HFFc6 (cell line): ENCODE data around the gene CTNNA3. TPM values are rescaled to one million over a fixed set of nuclear protein-coding genes. Genes with fewer than 3 reads are reported as not detected.

Experiments
- DNase-seq: peaks from one replicate; pipeline ENCODE4 v3.0.0-alpha.2; 2018
- H3K27ac Mint-ChIP-seq: 2 replicates; pipeline ENCODE4 v1.8.0; 2020; ENCODE audit warnings: mild to moderate bottlenecking, mixed read lengths
- H3K27me3 Mint-ChIP-seq: 2 replicates; pipeline ENCODE4 v1.8.0; 2021; ENCODE audit warnings: mild to moderate bottlenecking, moderate library complexity, mixed read lengths; ENCODE audit not compliant: insufficient read depth
- H3K36me3 Mint-ChIP-seq: 2 replicates; pipeline ENCODE4 v1.8.0; 2021; ENCODE audit warnings: low read depth, mixed read lengths
- H3K4me1 Mint-ChIP-seq: 2 replicates; pipeline ENCODE4 v1.8.0; 2020; ENCODE audit warnings: low read depth, mixed read lengths
- H3K4me3 Mint-ChIP-seq: 2 replicates; pipeline ENCODE4 v1.8.0; 2020; ENCODE audit warnings: mild to moderate bottlenecking, moderate library complexity, mixed read lengths
- H3K9me3 Mint-ChIP-seq: 2 replicates; pipeline ENCODE4 v1.8.0; 2020; ENCODE audit warnings: mild to moderate bottlenecking, mixed read lengths
- CTCF ChIP-seq: fragments of 200-600 bp; sonication (generic); IDR thresholded peaks from 2 replicates; pipeline ENCODE4 v1.5.0; 2021; ENCODE audit warnings: antibody characterized with exemption, mild to moderate bottlenecking
- total RNA-seq, 6 experiments: library from RNA; stranded (reverse); fragmentation: NEBNext Ultra II Directional; extraction: Animal tissue kit (Norgen Biotek cat#: 25700); gene quantifications; 2 replicates in 1 of 6; 3 replicates in 5 of 6; pipeline ENCODE4 v1.2.3, GENCODE V29; 2021

The CTNNA3 gene
- total RNA-seq, 6 experiments from 2014 or later: not detected

GRCh38 chr10:66281327-66281726 lies 1414.7 kb downstream of the CTNNA3 start:
- DNase-seq: no peak

GRCh38 chr10:66277481-66277880 lies 1418.5 kb downstream of the CTNNA3 start:
- Mint-ChIP-seq H3K27me3 (no peaks in the 10 kb centered on the region; the same call in 1 of the 2 replicates), H3K27ac (no peak overlapping the region), H3K4me1 (no peaks in the 10 kb centered on the region), H3K36me3 (no peaks in the 10 kb centered on the region), H3K4me3 (no peak overlapping the region), H3K9me3 (peaks cover 20% of the 10 kb centered on the region)
- TF ChIP-seq CTCF: no peak
- DNase-seq: no peak

More at GRCh38 chr10:66281327-66281726, 1414.7 kb downstream of the CTNNA3 start:
- peaks cover 4% of the 10 kb centered on the region; the same call in 1 of the 2 replicates for H3K9me3 Mint-ChIP-seq
- no peaks in the 10 kb centered on the region for H3K4me1 Mint-ChIP-seq
- no peak for TF ChIP-seq CTCF
- no peak overlapping the region for H3K27ac Mint-ChIP-seq
- H3K36me3 Mint-ChIP-seq: no peaks in the 10 kb centered on the region
- H3K4me3 Mint-ChIP-seq: no peak overlapping the region
- no peaks in the 10 kb centered on the region for H3K27me3 Mint-ChIP-seq

GRCh38 chr10:66273966-66274519 lies 1422.0 kb downstream of the CTNNA3 start:
- Mint-ChIP-seq H3K27me3 (no peaks in the 10 kb centered on the region; the same call in 1 of the 2 replicates), H3K9me3 (peaks cover 26% of the 10 kb centered on the region), H3K4me3 (no peak overlapping the region), H3K36me3 (no peaks in the 10 kb centered on the region), H3K4me1 (no peaks in the 10 kb centered on the region), H3K27ac (no peak overlapping the region)
- TF ChIP-seq CTCF: no peak
- DNase-seq: no peak

- H3K27ac Mint-ChIP-seq: no peak overlapping the region
- H3K4me1 Mint-ChIP-seq: no peaks in the 10 kb centered on the region
- no peaks in the 10 kb centered on the region; the same call in 1 of the 2 replicates for H3K27me3 Mint-ChIP-seq
- H3K9me3 Mint-ChIP-seq: peaks cover 10% of the 10 kb centered on the region
- no peak for TF ChIP-seq CTCF
- no peak for DNase-seq
- H3K36me3 Mint-ChIP-seq: no peaks in the 10 kb centered on the region
- H3K4me3 Mint-ChIP-seq: no peak overlapping the region
Measured at GRCh38 chr10:66265398-66265797, 1430.6 kb downstream of the CTNNA3 start.

GRCh38 chr10:66259836-66260235 lies 1436.2 kb downstream of the CTNNA3 start:
- H3K4me1 Mint-ChIP-seq: no peaks in the 10 kb centered on the region
- no peak for DNase-seq
- H3K9me3 Mint-ChIP-seq: peaks cover 26% of the 10 kb centered on the region
- H3K4me3 Mint-ChIP-seq: no peak overlapping the region
- no peaks in the 10 kb centered on the region for H3K27me3 Mint-ChIP-seq
- H3K27ac Mint-ChIP-seq: no peak overlapping the region
- no peak for TF ChIP-seq CTCF
- no peaks in the 10 kb centered on the region for H3K36me3 Mint-ChIP-seq
